ENCODE results near the gene LIMA1. TPM values are rescaled to one million over a fixed set of nuclear protein-coding genes. Genes with fewer than 3 reads are reported as not detected.
A peak's percentile ranks its signal among the peaks of the same experiment; 100 is the strongest.
"Not testable (repeated sequence)": the region's sequence is repeated elsewhere in the genome, so short reads cannot be mapped to it uniquely, and the experiment has no call there.

The LIMA1 gene
- total and polyA plus RNA-seq, 4 experiments from 2014 or later: 4.9 to 14.9 (median 12.0) TPM

- intact Hi-C loops (cut with micrococcal nuclease): loop anchor here (10.0 kb wide), 1 partner anchor 235 kb away; no protein-coding TSS in a partner anchor
- H3K36me3 ChIP-seq (ENCODE audit: insufficient read depth, low read length): no peaks in the 10 kb centered on the region
- H3K4me1 ChIP-seq (ENCODE audit: insufficient read depth, low read length): no peaks in the 10 kb centered on the region
- Mint-ChIP-seq H3K4me1 (no peaks in the 10 kb centered on the region), H3K27me3 (no peaks in the 10 kb centered on the region), H3K36me3 (no peaks in the 10 kb centered on the region), H3K4me3 (no peak overlapping the region), H3K9me3 (no peaks in the 10 kb centered on the region), H3K27ac (peak overlapping the region in 1 of 7 donors; percentile 46)
- no peak overlapping the region for H3K27ac ChIP-seq (ENCODE audit: low read depth, low read length)
- POLR2A ChIA-PET (ENCODE audit: partially characterized antibody): no interaction called here
- no peaks in the 10 kb centered on the region for H3K27me3 ChIP-seq (ENCODE audit: insufficient read depth, low read length)
- CTCF ChIA-PET (ENCODE audit: partially characterized antibody): no interaction called here
- H3K9me3 ChIP-seq (ENCODE audit: control insufficient read depth in 1 of 2, low read length in 2 of 2): no peaks in the 10 kb centered on the region
- no peak for DNase-seq
- no peak overlapping the region for H3K4me3 ChIP-seq (ENCODE audit: low read length in 2 of 2)
Measured at GRCh38 chr12:50309950-50310349, 26.6 kb upstream of the LIMA1 start.

GRCh38 chr12:50302686-50303085 lies 19.4 kb upstream of the LIMA1 start:
- H3K4me3 ChIP-seq (ENCODE audit: low read length in 2 of 2): no peak overlapping the region
- H3K4me3 Mint-ChIP-seq: no peak overlapping the region
- intact Hi-C loops (cut with micrococcal nuclease): no loop called here
- ChIA-PET POLR2A (ENCODE audit: partially characterized antibody) (interaction anchor here (2.1 kb wide), 1 partner anchor 19 kb away, joined by 7 read pairs; the partner anchor contains the start of gene LIMA1), CTCF (ENCODE audit: partially characterized antibody) (interaction anchor here (1.3 kb wide), 1 partner anchor 232 kb away, joined by 3 read pairs; no protein-coding TSS in a partner anchor)
- H3K27ac ChIP-seq (ENCODE audit: low read depth, low read length): no peak overlapping the region
- H3K27me3 Mint-ChIP-seq: no peaks in the 10 kb centered on the region
- no peaks in the 10 kb centered on the region for H3K9me3 ChIP-seq (ENCODE audit: control insufficient read depth in 1 of 2, low read length in 2 of 2)
- no peak for DNase-seq
- H3K27ac Mint-ChIP-seq: no peak overlapping the region
- H3K36me3 Mint-ChIP-seq: peaks cover 0 to 3% of the 10 kb centered on the region in 2 donors
- no peaks in the 10 kb centered on the region for H3K27me3 ChIP-seq (ENCODE audit: insufficient read depth, low read length)
- no peaks in the 10 kb centered on the region for H3K9me3 Mint-ChIP-seq
- H3K4me1 ChIP-seq (ENCODE audit: insufficient read depth, low read length): no peaks in the 10 kb centered on the region
- H3K36me3 ChIP-seq (ENCODE audit: insufficient read depth, low read length): no peaks in the 10 kb centered on the region
- no peaks in the 10 kb centered on the region for H3K4me1 Mint-ChIP-seq

- CTCF ChIA-PET (ENCODE audit: partially characterized antibody): interaction anchor here (1.6 kb wide), 1 partner anchor 86 kb away, joined by 4 read pairs; no protein-coding TSS in a partner anchor
- Mint-ChIP-seq H3K36me3 (peaks cover 0 to 4% of the 10 kb centered on the region in 2 donors), H3K27ac (peak overlapping the region in 1 of 7 donors; percentile 25), H3K27me3 (no peaks in the 10 kb centered on the region), H3K9me3 (no peaks in the 10 kb centered on the region), H3K4me3 (no peak overlapping the region), H3K4me1 (no peaks in the 10 kb centered on the region)
- H3K27ac ChIP-seq (ENCODE audit: low read depth, low read length): no peak overlapping the region
- H3K4me1 ChIP-seq (ENCODE audit: insufficient read depth, low read length): no peaks in the 10 kb centered on the region
- intact Hi-C loops (cut with micrococcal nuclease): no loop called here
- no peaks in the 10 kb centered on the region for H3K9me3 ChIP-seq (ENCODE audit: control insufficient read depth in 1 of 2, low read length in 2 of 2)
- POLR2A ChIA-PET (ENCODE audit: partially characterized antibody): no interaction called here
- H3K4me3 ChIP-seq (ENCODE audit: low read length in 2 of 2): no peak overlapping the region
- H3K36me3 ChIP-seq (ENCODE audit: insufficient read depth, low read length): no peaks in the 10 kb centered on the region
- H3K27me3 ChIP-seq (ENCODE audit: insufficient read depth, low read length): no peaks in the 10 kb centered on the region
- no peak for DNase-seq
Measured at GRCh38 chr12:50297996-50298395, 14.7 kb upstream of the LIMA1 start.

GRCh38 chr12:50297027-50297426 lies 13.7 kb upstream of the LIMA1 start:
- no peaks in the 10 kb centered on the region for H3K4me1 Mint-ChIP-seq
- ChIA-PET CTCF (ENCODE audit: partially characterized antibody) (interaction anchor here (0.9 to 1.0 kb wide), 2 partner anchors 27 to 227 kb away, joined by 3 to 5 read pairs; no protein-coding TSS in a partner anchor), POLR2A (ENCODE audit: partially characterized antibody) (no interaction called here)
- no peak for DNase-seq
- intact Hi-C loops (cut with micrococcal nuclease): no loop called here
- peaks cover 0 to under 1% (median 0%) of the 10 kb centered on the region in 8 donors for H3K9me3 Mint-ChIP-seq
- Histone ChIP-seq H3K27me3 (ENCODE audit: insufficient read depth, low read length) (no peaks in the 10 kb centered on the region), H3K36me3 (ENCODE audit: insufficient read depth, low read length) (no peaks in the 10 kb centered on the region), H3K9me3 (ENCODE audit: control insufficient read depth in 1 of 2, low read length in 2 of 2) (no peaks in the 10 kb centered on the region), H3K4me1 (ENCODE audit: insufficient read depth, low read length) (no peaks in the 10 kb centered on the region), H3K4me3 (ENCODE audit: low read length in 2 of 2) (no peak overlapping the region), H3K27ac (ENCODE audit: low read depth, low read length) (no peak overlapping the region)
- H3K27ac Mint-ChIP-seq: no peak overlapping the region
- peaks cover 0 to 7% of the 10 kb centered on the region in 2 donors for H3K36me3 Mint-ChIP-seq
- H3K27me3 Mint-ChIP-seq: no peaks in the 10 kb centered on the region
- no peak overlapping the region for H3K4me3 Mint-ChIP-seq

GRCh38 chr12:50296554-50296953 lies 13.2 kb upstream of the LIMA1 start:
- POLR2A ChIA-PET (ENCODE audit: partially characterized antibody): no interaction called here

GRCh38 chr12:50291377-50291776 lies 8.1 kb upstream of the LIMA1 start:
- no peaks in the 10 kb centered on the region for H3K36me3 ChIP-seq (ENCODE audit: insufficient read depth, low read length)
- POLR2A ChIA-PET (ENCODE audit: partially characterized antibody): interaction anchor here (1.1 kb wide), 1 partner anchor 9 kb away, joined by 3 read pairs; no protein-coding TSS in a partner anchor
- H3K4me1 Mint-ChIP-seq: peaks cover 0 to 3% (median under 1%) of the 10 kb centered on the region in 4 donors
- DNase-seq: no peak
- CTCF ChIA-PET (ENCODE audit: partially characterized antibody): no interaction called here
- no peaks in the 10 kb centered on the region for H3K4me1 ChIP-seq (ENCODE audit: insufficient read depth, low read length)
- H3K36me3 Mint-ChIP-seq: peaks cover 0 to 11% of the 10 kb centered on the region in 2 donors
- no peak overlapping the region for H3K27ac ChIP-seq (ENCODE audit: low read depth, low read length)
- no peaks in the 10 kb centered on the region for H3K27me3 Mint-ChIP-seq
- peak overlapping the region in 1 of 7 donors; percentile 3 for H3K27ac Mint-ChIP-seq
- no peak overlapping the region for H3K4me3 Mint-ChIP-seq
- no peaks in the 10 kb centered on the region for H3K27me3 ChIP-seq (ENCODE audit: insufficient read depth, low read length)
- H3K9me3 ChIP-seq (ENCODE audit: control insufficient read depth in 1 of 2, low read length in 2 of 2): no peaks in the 10 kb centered on the region
- no peak overlapping the region for H3K4me3 ChIP-seq (ENCODE audit: low read length in 2 of 2)
- peaks cover 0 to 6% (median 0%) of the 10 kb centered on the region in 8 donors for H3K9me3 Mint-ChIP-seq
- intact Hi-C loops (cut with micrococcal nuclease): no loop called here

More at GRCh38 chr12:50296554-50296953, 13.2 kb upstream of the LIMA1 start:
- CTCF ChIA-PET (ENCODE audit: partially characterized antibody): interaction anchor here (0.9 to 1.0 kb wide), 2 partner anchors 27 to 226 kb away, joined by 3 to 5 read pairs; no protein-coding TSS in a partner anchor
- Mint-ChIP-seq H3K36me3 (peaks cover 0 to 7% of the 10 kb centered on the region in 2 donors), H3K9me3 (peaks cover 0 to 5% (median 0%) of the 10 kb centered on the region in 8 donors), H3K4me1 (peaks cover 0 to 1% (median under 1%) of the 10 kb centered on the region in 4 donors), H3K27ac (no peak overlapping the region), H3K27me3 (no peaks in the 10 kb centered on the region), H3K4me3 (no peak overlapping the region)
- Histone ChIP-seq H3K4me1 (ENCODE audit: insufficient read depth, low read length) (no peaks in the 10 kb centered on the region), H3K9me3 (ENCODE audit: control insufficient read depth in 1 of 2, low read length in 2 of 2) (no peaks in the 10 kb centered on the region), H3K27ac (ENCODE audit: low read depth, low read length) (no peak overlapping the region), H3K36me3 (ENCODE audit: insufficient read depth, low read length) (no peaks in the 10 kb centered on the region), H3K4me3 (ENCODE audit: low read length in 2 of 2) (no peak overlapping the region), H3K27me3 (ENCODE audit: insufficient read depth, low read length) (no peaks in the 10 kb centered on the region)
- intact Hi-C loops (cut with micrococcal nuclease): no loop called here
- DNase-seq: no peak

GRCh38 chr12:50290692-50291091 lies 7.4 kb upstream of the LIMA1 start:
- POLR2A ChIA-PET (ENCODE audit: partially characterized antibody): interaction anchor here (1.1 kb wide), 1 partner anchor 8 kb away, joined by 3 read pairs; no protein-coding TSS in a partner anchor

More at GRCh38 chr12:50290692-50291091, 7.4 kb upstream of the LIMA1 start:
- H3K27ac Mint-ChIP-seq; H3K4me1 Mint-ChIP-seq; H3K27me3 ChIP-seq (ENCODE audit: insufficient read depth, low read length); H3K9me3 Mint-ChIP-seq; H3K9me3 ChIP-seq (ENCODE audit: control insufficient read depth in 1 of 2, low read length in 2 of 2); H3K4me1 ChIP-seq (ENCODE audit: insufficient read depth, low read length); H3K27me3 Mint-ChIP-seq; H3K27ac ChIP-seq (ENCODE audit: low read depth, low read length); DNase-seq; CTCF ChIA-PET (ENCODE audit: partially characterized antibody); H3K36me3 ChIP-seq (ENCODE audit: insufficient read depth, low read length); H3K4me3 ChIP-seq (ENCODE audit: low read length in 2 of 2); intact Hi-C loops (cut with micrococcal nuclease): not testable (repeated sequence)
- Mint-ChIP-seq H3K4me3 (peak overlapping the region in 1 of 8 donors; percentile 38), H3K36me3 (peaks cover 0 to 11% of the 10 kb centered on the region in 2 donors)
